Effector CD4-positive, alpha-beta T cell (primary cell): ENCODE measurements around the gene ACTR5.

Experiments used
- DNase-seq: peaks from one replicate; pipeline ENCODE4 v3.0.0-alpha.2; 2020
- total RNA-seq: gene quantifications from one replicate; lab custom pipeline; 2026; lab: John Stamatoyannopoulos, UW

ACTR5 gene
- 25.7 reads per million, percentile 52 among the genes with 10 or more reads in this experiment for total RNA-seq

GRCh38 chr20:38748097-38748860, at the start of gene ACTR5:
ACTR5 (plus strand) TSS chr20:38748460; CDS start chr20:38748479, 19 bp downstream.
- peak; percentile 96 for DNase-seq

GRCh38 chr20:38698541-38698940, 49.7 kb upstream of the ACTR5 start:
- DNase-seq: no peak

GRCh38 chr20:38700141-38700540, 48.1 kb upstream of the ACTR5 start:
- no peak for DNase-seq

GRCh38 chr20:38700926-38701325, 47.3 kb upstream of the ACTR5 start:
- DNase-seq: no peak

- no peak for DNase-seq
Measured at GRCh38 chr20:38703526-38703925, 44.7 kb upstream of the ACTR5 start.

GRCh38 chr20:38704136-38704535, 44.1 kb upstream of the ACTR5 start:
- DNase-seq: no peak

GRCh38 chr20:38706509-38706908, 41.8 kb upstream of the ACTR5 start:
- no peak for DNase-seq

- DNase-seq: no peak
Measured at GRCh38 chr20:38714308-38714707, 34.0 kb upstream of the ACTR5 start.

- DNase-seq: no peak
Measured at GRCh38 chr20:38715646-38716045, 32.6 kb upstream of the ACTR5 start.

GRCh38 chr20:38722683-38723016, 25.6 kb upstream of the ACTR5 start:
- DNase-seq: no peak

GRCh38 chr20:38723017-38723847, 25.0 kb upstream of the ACTR5 start:
- no peak for DNase-seq

- no peak for DNase-seq
Measured at GRCh38 chr20:38723848-38724625, 24.2 kb upstream of the ACTR5 start, which contains the start of gene SLC32A1. SLC32A1 (plus strand) TSS chr20:38724486; CDS start chr20:38724725, 239 bp downstream.

GRCh38 chr20:38724626-38725147, 23.6 kb upstream of the ACTR5 start:
- DNase-seq: no peak

- DNase-seq: no peak
Measured at GRCh38 chr20:38725148-38725901, 22.9 kb upstream of the ACTR5 start.

- no peak for DNase-seq
Measured at GRCh38 chr20:38725931-38726803, 22.1 kb upstream of the ACTR5 start.

GRCh38 chr20:38726804-38727606, 21.3 kb upstream of the ACTR5 start:
- DNase-seq: peak; percentile 26

- no peak for DNase-seq
Measured at GRCh38 chr20:38727607-38728190, 20.6 kb upstream of the ACTR5 start.

GRCh38 chr20:38728191-38728781, 20.0 kb upstream of the ACTR5 start:
- DNase-seq: no peak

- no peak for DNase-seq
Measured at GRCh38 chr20:38728911-38729642, 19.2 kb upstream of the ACTR5 start.
